H9 (cell line): Measurements from ENCODE around the gene PGPEP1. TPM values are rescaled to one million over a fixed set of nuclear protein-coding genes. Genes with fewer than 3 reads are reported as not detected.
"Not testable (repeated sequence)": the region's sequence is repeated elsewhere in the genome, so short reads cannot be mapped to it uniquely, and the experiment has no call there.

ENCODE experiments used
- DNase-seq: peaks from one replicate; pipeline ENCODE4 v3.0.0-alpha.2; 2017
- H2AFZ ChIP-seq: one replicate; pipeline ENCODE4 v1.6.1; 2013; ENCODE audit warnings: mild to moderate bottlenecking, low read length, control low read depth, moderate library complexity
- H2AK5ac ChIP-seq: 2 replicates; pipeline ENCODE4 v1.6.1; 2013; ENCODE audit warnings: low read length, control low read depth, mixed read lengths; ENCODE audit not compliant: insufficient read length
- H2BK120ac ChIP-seq: one replicate; pipeline ENCODE4 v1.6.1; 2013; ENCODE audit warnings: low read depth, mild to moderate bottlenecking, low read length, control low read depth, inconsistent platforms; ENCODE audit not compliant: poor library complexity, severe bottlenecking
- H2BK12ac ChIP-seq: 2 replicates; pipeline ENCODE4 v1.6.1; 2013; ENCODE audit warnings: low read length, control low read depth, mixed read lengths, low read depth; ENCODE audit not compliant: insufficient read length
- H2BK15ac ChIP-seq: 2 replicates; pipeline ENCODE4 v1.6.1; 2013; ENCODE audit warnings: low read depth, low read length, control low read depth
- H2BK20ac ChIP-seq: one replicate; pipeline ENCODE4 v1.6.1; 2013; ENCODE audit warnings: low read depth, mild to moderate bottlenecking, low read length, control low read depth, inconsistent platforms; ENCODE audit not compliant: poor library complexity, severe bottlenecking
- H2BK5ac ChIP-seq: 2 replicates; pipeline ENCODE4 v1.6.1; 2013; ENCODE audit warnings: low read length, control low read depth, mixed read lengths; ENCODE audit not compliant: insufficient read length
- H3K14ac ChIP-seq: 2 replicates; pipeline ENCODE4 v1.6.1; 2013; ENCODE audit warnings: low read length, control low read depth; ENCODE audit not compliant: insufficient read depth
- H3K18ac ChIP-seq: 2 replicates; pipeline ENCODE4 v1.6.1; 2013; ENCODE audit warnings: low read depth, mild to moderate bottlenecking, mixed read lengths, low read length, control low read depth; ENCODE audit not compliant: insufficient read length
- H3K23ac ChIP-seq: 2 replicates; pipeline ENCODE4 v1.6.1; 2013; ENCODE audit warnings: low read length, control low read depth, mixed read lengths, low read depth; ENCODE audit not compliant: insufficient read length
- H3K23me2 ChIP-seq: 2 replicates; pipeline ENCODE4 v1.6.1; 2013; ENCODE audit warnings: low read depth, mild to moderate bottlenecking, mixed read lengths, low read length, control low read depth; ENCODE audit not compliant: insufficient read length, poor library complexity, severe bottlenecking
- H3K27ac ChIP-seq: 2 replicates; pipeline ENCODE4 v1.5.1; 2013; ENCODE audit warnings: low read length, control low read depth, mixed read lengths, low read depth; ENCODE audit not compliant: insufficient read length
- H3K27me3 ChIP-seq: 2 replicates; pipeline ENCODE4 v1.6.1; 2013; ENCODE audit warnings: low read length, control low read depth, inconsistent platforms; ENCODE audit not compliant: insufficient read depth
- H3K4ac ChIP-seq: 2 replicates; pipeline ENCODE4 v1.6.1; 2013; ENCODE audit warnings: low read depth, mild to moderate bottlenecking, control low read depth, inconsistent platforms, low read length, moderate library complexity
- H3K4me1 ChIP-seq: 2 replicates; pipeline ENCODE4 v1.6.1; 2013; ENCODE audit warnings: low read length, control low read depth, inconsistent platforms; ENCODE audit not compliant: insufficient read depth
- H3K4me2 ChIP-seq: 2 replicates; pipeline ENCODE4 v1.6.1; 2013; ENCODE audit warnings: low read length, control low read depth, mixed read lengths; ENCODE audit not compliant: insufficient read length, insufficient read depth
- H3K56ac ChIP-seq: 2 replicates; pipeline ENCODE4 v1.6.1; 2013; ENCODE audit warnings: low read depth, mild to moderate bottlenecking, mixed read lengths, low read length, control low read depth; ENCODE audit not compliant: insufficient read length
- H3K79me1 ChIP-seq: 2 replicates; pipeline ENCODE4 v1.6.1; 2013; ENCODE audit warnings: low read depth, mild to moderate bottlenecking, moderate library complexity, low read length, control low read depth, inconsistent platforms; ENCODE audit not compliant: insufficient read depth, poor library complexity, severe bottlenecking
- H3K79me2 ChIP-seq: 2 replicates; pipeline ENCODE4 v1.6.1; 2013; ENCODE audit warnings: low read length, control low read depth, inconsistent platforms; ENCODE audit not compliant: insufficient read depth
- H3K9ac ChIP-seq: 2 replicates; pipeline ENCODE4 v1.6.1; 2013; ENCODE audit warnings: low read length, control low read depth, mixed read lengths; ENCODE audit not compliant: insufficient read length; ENCODE audit errors: extremely low read depth
- H3K9me3 ChIP-seq: one replicate; pipeline ENCODE4 v1.6.1; 2013; ENCODE audit warnings: low read depth, low read length, inconsistent platforms; ENCODE audit not compliant: control insufficient read depth
- H3T11ph ChIP-seq: one replicate; pipeline ENCODE4 v1.6.1; 2013; ENCODE audit warnings: mild to moderate bottlenecking, low read length, control low read depth, inconsistent platforms
- H4K20me1 ChIP-seq: one replicate; pipeline ENCODE4 v1.6.1; 2013; ENCODE audit not compliant: control insufficient read depth, insufficient read length, insufficient read depth
- H4K5ac ChIP-seq: 2 replicates; pipeline ENCODE4 v1.6.1; 2013; ENCODE audit warnings: low read depth, mild to moderate bottlenecking, mixed read lengths, low read length, control low read depth; ENCODE audit not compliant: insufficient read length
- H4K8ac ChIP-seq: replicated peaks from 2 replicates; pipeline ENCODE4 v1.6.1; 2013; ENCODE audit warnings: low read length, control low read depth, mixed read lengths, low read depth; ENCODE audit not compliant: insufficient read length
- H4K91ac ChIP-seq: 2 replicates; pipeline ENCODE4 v1.6.1; 2013; ENCODE audit warnings: low read depth, mild to moderate bottlenecking, moderate library complexity, mixed read lengths, low read length, control low read depth; ENCODE audit not compliant: insufficient read length
- H3K27ac Mint-ChIP-seq, 3 experiments: 2 replicates in 2 of 3; 3 replicates in 1 of 3; pipeline ENCODE4 v1.8.0; 2020 to 2021; ENCODE audit warnings: mixed read lengths in 3 of 3, mild to moderate bottlenecking in 1 of 3, moderate library complexity in 1 of 3
- H3K27me3 Mint-ChIP-seq: 2 replicates; pipeline ENCODE4 v1.8.0; 2021; ENCODE audit warnings: low read depth, mild to moderate bottlenecking, moderate library complexity, mixed read lengths
- H3K36me3 Mint-ChIP-seq, 3 experiments: 2 replicates in 2 of 3; 3 replicates in 1 of 3; pipeline ENCODE4 v1.8.0; 2020 to 2021; ENCODE audit warnings: low read depth in 3 of 3, mixed read lengths in 3 of 3; ENCODE audit not compliant: insufficient read depth in 1 of 3
- H3K4me1 Mint-ChIP-seq, 2 experiments: 2 replicates each; pipeline ENCODE4 v1.8.0; 2020; ENCODE audit warnings: mixed read lengths in 2 of 2
- H3K4me3 Mint-ChIP-seq, 2 experiments: 2 replicates in 1 of 2; 3 replicates in 1 of 2; pipeline ENCODE4 v1.8.0; 2020 to 2021; ENCODE audit warnings: mild to moderate bottlenecking in 2 of 2, mixed read lengths in 2 of 2, moderate library complexity in 1 of 2
- H3K9me3 Mint-ChIP-seq, 2 experiments: 2 replicates in 1 of 2; 3 replicates in 1 of 2; pipeline ENCODE4 v1.8.0; 2020; ENCODE audit warnings: mild to moderate bottlenecking in 2 of 2, mixed read lengths in 2 of 2, moderate library complexity in 1 of 2
- WGBS: extraction: QIAGEN DNeasy Blood & Tissue Kit; methylation state at CpG from one replicate; pipeline ENCODE4 v1.1.7; 2013; ENCODE audit warnings: missing lambda C conversion rate, low lambda C conversion rate, mixed read lengths; ENCODE audit not compliant: insufficient read length; ENCODE audit errors: extremely low coverage; 5-methylcytosine and 5-hydroxymethylcytosine counted together
- total RNA-seq: library from RNA; stranded (reverse); gene quantifications from 2 replicates; pipeline ENCODE4 v1.2.1, GENCODE V29; 2021

PGPEP1 gene
- total RNA-seq, 1 experiment from 2014 or later, result 64.8 TPM

DNA sequence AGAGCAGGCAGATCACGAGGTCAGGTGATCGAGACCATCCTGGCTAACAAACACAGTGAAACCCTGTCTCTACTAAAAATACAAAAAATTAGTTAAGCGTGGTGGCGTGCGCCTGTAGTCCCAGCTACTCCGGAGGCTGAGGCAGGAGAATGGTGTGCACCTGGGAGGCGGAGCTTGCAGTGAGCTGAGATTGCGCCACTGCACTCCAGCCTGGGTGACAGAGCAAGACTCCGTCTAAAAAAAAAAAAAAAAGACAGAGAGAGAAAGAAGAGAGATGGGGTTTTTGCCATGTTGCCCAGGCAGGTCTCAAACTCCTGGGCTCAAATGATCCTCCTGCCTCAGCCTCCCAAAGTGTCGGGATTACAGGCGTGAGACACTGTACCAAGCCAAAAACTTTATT is 65.4 kb downstream of the PGPEP1 start:
- H3K27me3 Mint-ChIP-seq, H4K8ac ChIP-seq, H3K79me2 ChIP-seq, H4K20me1 ChIP-seq, H3K27ac ChIP-seq, H3T11ph ChIP-seq, H3K56ac ChIP-seq, H3K79me1 ChIP-seq, H3K36me3 Mint-ChIP-seq, DNase-seq, H2BK20ac ChIP-seq, H3K9me3 Mint-ChIP-seq, H3K9me3 ChIP-seq, H3K9ac ChIP-seq, H3K4me1 ChIP-seq, H2AFZ ChIP-seq, H2BK5ac ChIP-seq, H3K23ac ChIP-seq, H4K91ac ChIP-seq, H3K4me3 Mint-ChIP-seq, H3K4ac ChIP-seq, H4K5ac ChIP-seq, H2AK5ac ChIP-seq, H3K27ac Mint-ChIP-seq, H3K14ac ChIP-seq, H3K4me2 ChIP-seq, H3K18ac ChIP-seq, H2BK12ac ChIP-seq, H3K27me3 ChIP-seq, H3K23me2 ChIP-seq, H2BK15ac ChIP-seq, H2BK120ac ChIP-seq: not testable (repeated sequence)
- WGBS, result no CpG with 5 or more reads among the region's 11 CpGs
- H3K4me1 Mint-ChIP-seq, result peaks cover 7 to 12% of the 10 kb centered on the region in 2 experiments
